LHCN-M2 (cell line): ENCODE results near the gene AVEN. TPM values are rescaled to one million over a fixed set of nuclear protein-coding genes. Genes with fewer than 3 reads are reported as not detected.

Experiments used
- DNase-seq: peaks from one replicate; pipeline ENCODE4 v3.0.0-alpha.2; 2012; ENCODE audit warnings: low read depth
- total RNA-seq: library from RNA; depleted of rRNA; stranded (reverse); fragments of >200 nt; gene quantifications from 2 replicates; pipeline ENCODE4 v1.2.3, GENCODE V29; 2014

The AVEN gene
- total RNA-seq, 1 experiment from 2014 or later = 37.8 TPM

DNA sequence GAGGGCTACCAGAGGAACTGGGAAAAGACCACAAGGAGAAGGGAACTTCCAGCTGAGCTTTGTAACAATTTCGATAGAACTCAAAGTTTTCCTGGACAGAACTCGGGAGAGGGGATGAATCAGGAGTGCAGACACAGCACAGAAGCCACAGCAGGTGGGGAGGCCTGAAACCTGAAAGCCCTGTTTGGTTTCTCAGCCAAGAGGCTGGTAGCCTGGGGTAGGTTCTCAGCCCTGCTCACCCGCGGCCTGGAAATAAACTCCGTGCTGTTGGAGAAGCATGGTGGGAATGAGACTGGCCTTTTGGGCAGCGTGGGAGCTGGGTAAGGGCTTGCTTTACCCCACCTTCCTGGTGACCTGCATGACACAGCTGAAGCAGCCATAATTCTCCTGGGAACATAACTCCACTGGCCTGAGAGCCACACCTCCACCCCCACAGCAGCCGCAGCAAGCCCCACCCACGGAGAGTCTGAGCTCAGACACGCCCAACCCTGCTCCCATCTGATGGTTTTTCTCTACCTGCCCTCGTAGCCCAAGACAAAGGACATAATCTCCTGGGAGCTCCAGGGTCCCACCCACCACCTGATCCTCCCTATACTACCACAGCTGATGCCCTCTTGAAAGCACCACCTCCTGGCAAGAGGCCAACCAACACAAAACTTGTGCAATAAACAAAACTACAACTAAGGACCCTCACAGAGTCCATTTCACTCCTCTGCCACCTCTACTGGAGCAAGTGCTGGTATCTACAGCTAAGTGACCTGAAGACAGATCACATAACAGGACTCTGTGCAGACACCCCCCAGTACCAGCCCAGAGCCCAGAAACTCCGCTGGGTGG, 123.2 kb downstream of the AVEN start:
- no peak for DNase-seq

- DNase-seq = peak; percentile 40
Observed at GRCh38 chr15:33913459-33913858, 125.5 kb downstream of the AVEN start.

DNA sequence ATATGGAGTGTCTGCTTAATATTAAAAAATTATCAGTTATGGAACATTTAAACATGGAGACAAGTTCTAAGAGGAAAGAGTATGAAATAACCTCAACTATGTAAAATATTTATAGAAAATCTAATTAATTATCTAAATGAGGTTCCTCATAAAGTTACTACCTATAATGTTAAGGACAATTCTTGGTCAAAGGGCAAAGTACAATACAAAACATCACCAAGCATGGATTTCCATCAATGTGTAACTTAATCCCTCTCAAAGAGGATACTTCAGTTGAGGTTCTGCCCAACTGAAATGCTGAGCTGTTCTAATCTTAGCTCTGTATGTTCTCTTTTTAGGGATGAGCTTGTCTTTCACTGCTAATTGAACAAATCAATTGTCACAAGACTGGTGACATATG, 126.7 kb downstream of the AVEN start:
- no peak for DNase-seq

DNA sequence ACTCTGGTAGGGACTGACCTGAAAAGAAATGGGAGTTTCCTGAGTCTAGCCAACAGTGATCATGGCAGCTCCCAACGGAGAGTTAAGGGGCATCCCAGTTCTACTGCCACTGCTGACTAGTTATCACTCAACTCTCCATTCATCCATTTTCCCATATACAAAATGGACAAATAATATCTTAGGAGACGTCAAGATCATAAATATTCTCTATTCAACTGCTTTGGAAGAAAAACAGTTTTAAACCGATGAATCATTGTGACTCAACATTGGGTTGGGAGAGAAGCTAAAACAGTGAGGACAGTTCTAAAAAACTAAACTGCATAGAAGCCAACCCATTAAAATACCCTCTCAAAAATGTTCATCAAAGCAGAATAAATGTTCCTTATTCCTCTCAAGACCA, 128.3 kb downstream of the AVEN start:
- DNase-seq = peak; percentile 73

GRCh38 chr15:33908406-33908805, 130.6 kb downstream of the AVEN start:
- DNase-seq = peak; percentile 60

DNA sequence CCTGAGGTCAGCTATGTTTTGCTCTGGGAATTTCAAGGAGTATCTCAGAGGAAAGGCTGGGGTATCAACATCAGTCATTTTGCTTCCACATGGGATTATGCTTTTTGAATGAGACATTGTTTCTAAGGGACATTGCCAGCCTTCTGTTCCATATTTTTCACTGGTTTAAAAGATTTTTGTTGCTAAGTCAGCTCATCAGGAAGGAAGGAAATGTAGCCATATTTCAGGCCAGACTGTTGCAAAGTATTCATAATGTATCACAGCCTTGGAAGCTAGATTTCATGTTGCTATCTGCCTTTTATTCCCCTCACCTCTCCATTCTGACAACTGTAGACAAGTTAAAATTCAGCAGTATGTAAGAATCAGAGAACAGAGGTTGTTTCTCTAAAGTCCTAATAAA, 131.7 kb downstream of the AVEN start:
- DNase-seq = no peak

DNA sequence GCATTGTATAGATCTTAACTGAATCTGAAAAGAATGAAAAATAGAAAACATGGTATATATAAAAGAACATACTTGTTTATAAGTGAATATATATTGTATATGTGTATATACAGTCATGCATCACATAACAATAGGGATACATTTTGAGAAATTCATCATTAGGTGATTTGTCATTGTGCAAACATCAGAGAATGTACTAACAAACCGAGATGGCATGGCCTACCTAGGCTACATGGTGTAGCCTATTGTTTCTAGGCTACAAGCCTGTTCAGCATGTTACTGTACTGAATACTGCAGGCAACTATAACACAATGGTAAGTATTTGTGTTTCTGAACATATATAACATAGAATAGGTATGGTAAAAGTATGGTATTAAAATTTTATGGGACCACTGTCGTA, 135.3 kb downstream of the AVEN start:
- DNase-seq = no peak

- DNase-seq = no peak
Observed at GRCh38 chr15:33902043-33902442, 137.0 kb downstream of the AVEN start.

DNA sequence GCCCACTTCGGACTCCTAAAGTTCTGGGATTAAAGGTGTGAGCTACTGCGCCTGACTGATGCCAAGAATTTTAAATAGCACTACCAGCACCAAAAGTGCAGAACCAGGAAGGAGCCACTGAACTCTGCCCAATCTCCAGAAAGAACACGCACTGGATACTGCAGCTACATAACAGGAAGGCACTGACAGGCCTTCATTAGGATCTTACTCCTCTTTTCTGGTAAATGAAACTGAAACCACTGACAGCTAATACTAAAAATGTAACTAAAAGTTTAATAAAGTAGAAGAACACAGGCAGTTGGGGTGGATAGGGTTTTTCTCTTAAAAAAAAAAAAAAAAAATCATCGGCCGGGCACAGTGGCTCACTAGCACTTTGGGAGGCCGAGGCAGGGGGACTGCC, 144.8 kb downstream of the AVEN start:
- no peak for DNase-seq

GRCh38 chr15:33888176-33888575, 150.8 kb downstream of the AVEN start:
- DNase-seq = no peak

DNA sequence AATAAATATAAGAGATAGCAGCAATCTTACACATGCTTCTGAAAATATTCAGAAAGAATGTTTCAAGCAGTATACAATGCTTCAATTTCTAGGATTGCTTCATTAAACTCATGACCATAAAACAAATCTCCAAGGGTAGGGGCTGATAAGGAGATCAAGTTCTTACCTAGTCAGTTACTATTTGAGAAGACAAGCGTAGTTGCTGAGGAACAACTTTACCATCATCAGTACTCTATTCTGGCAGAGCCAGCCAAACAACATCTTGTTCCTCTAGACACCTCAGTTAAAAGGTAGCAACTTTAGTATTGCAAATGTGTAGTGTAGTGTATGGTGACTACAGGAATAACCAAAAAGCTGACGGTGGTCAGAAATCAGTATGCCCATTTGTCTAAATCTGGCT, 156.1 kb downstream of the AVEN start:
- no peak for DNase-seq

DNA sequence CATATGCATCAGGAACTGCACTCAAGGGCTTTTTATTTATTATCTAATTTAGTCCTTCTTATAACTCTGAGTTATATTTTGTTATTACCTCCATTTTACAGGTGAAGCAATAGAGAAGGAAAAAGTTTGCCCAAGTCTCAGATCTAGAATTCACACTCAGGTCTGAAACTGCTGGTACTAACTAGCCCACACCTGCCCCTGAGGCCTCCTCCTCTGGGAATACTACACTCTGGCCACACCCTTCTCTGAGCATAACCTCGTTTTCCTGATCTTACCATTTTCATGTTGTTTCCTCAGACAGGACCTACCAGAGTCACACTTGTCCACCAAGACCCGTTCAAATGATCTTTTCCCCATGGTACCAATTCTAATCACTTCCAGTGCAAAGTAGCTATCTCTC, 164.8 kb downstream of the AVEN start:
- DNase-seq = no peak

DNA sequence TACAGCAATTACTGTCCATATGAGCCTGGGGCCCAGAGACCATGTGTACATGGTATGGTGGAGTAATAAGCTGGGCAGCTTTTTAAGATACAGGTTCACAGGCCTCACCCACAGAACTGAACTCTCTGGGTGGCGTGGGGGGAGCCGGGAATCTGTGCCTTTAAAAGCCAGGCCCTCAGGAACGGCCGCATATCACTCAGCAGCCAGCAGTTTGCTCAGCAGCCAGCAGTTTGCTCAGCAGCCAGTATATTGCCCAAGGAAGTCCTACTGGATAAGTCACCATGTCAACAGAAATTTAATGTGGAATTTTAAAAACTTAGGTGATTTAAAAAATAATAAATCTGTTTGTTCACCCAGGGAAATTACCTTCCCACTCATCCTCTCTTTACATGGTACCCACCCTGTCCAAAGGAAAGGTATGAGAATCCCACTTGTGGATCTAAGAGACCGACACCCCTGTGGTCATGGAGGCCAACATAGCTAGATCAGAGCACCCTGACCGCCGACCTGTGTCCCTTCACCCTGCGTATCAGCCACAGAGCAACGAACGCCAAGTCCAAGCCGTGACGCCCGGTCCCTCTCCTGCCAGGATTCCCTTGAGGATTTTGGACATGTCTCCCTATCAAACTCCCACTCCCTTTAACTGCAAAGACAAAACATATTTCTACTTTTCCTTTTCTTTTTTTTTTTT, 166.4 kb downstream of the AVEN start:
- no peak for DNase-seq

DNA sequence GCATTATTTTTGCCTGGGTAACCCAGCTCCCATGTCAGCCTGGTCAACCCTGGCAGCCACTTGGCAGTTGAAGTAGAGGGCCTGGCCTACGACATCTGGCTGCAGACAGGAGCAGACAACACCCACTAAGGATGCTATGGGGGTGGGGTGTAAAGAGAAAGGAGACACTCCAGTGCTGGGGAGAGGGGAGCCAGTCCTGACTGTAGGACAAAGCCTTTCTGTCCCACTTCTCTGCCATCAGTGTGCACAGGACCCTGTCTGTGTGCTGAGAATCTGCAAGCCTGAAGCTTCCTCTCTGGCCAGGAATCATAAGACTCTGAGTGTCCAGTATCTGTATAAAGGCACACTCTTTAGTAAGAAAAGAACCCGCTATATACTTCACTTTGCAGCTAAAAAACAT, 167.0 kb downstream of the AVEN start:
- no peak for DNase-seq

DNA sequence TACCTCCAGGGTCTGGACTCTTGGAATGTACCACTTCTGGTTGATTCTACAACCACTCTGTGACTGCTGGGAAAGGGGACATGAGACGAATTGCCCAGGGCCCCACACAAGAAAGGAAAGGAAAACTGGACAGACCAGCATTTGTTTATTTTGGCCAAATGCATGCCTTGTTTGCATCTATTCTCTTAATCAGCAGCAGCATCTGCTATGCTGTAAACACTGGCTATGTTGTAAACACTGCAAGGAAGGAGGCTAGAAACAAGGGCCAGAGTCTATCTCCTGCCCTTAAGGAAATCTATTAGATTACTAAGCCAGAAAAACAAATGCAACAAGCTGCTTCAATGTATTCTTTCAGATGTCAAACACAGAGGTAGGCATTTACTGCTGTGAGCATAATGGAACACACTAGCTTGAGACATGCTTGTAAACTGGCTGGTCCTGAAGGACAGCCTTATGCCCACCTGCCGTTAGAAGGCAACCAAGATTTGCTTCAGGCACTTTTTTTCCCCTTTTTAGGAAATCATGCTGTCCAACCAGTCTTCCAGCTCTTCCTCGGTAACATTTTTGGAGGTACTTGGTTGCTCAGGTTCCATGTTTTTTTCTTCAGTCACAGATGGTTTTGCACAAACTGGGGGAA, 172.8 kb downstream of the AVEN start:
- no peak for DNase-seq

DNA sequence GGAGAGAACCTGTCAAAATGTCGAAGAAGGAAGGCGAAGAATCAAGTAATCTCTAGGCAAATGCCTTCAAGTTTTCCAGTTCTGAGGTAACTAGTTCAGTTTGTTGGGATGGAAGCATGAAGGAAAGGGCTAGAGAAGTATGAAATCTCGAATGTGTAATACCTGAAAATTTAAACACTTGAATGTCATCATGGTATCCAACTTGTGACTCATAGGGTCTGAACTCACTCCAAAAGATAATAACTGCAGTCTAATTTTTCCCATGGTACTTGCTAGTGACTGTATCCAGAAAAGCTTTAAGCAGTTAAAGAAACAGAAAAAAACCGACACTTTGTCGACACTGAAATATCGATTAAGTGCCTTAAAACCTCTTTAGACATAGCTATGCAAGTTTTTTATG, 173.6 kb downstream of the AVEN start:
- peak; percentile 21 for DNase-seq

DNA sequence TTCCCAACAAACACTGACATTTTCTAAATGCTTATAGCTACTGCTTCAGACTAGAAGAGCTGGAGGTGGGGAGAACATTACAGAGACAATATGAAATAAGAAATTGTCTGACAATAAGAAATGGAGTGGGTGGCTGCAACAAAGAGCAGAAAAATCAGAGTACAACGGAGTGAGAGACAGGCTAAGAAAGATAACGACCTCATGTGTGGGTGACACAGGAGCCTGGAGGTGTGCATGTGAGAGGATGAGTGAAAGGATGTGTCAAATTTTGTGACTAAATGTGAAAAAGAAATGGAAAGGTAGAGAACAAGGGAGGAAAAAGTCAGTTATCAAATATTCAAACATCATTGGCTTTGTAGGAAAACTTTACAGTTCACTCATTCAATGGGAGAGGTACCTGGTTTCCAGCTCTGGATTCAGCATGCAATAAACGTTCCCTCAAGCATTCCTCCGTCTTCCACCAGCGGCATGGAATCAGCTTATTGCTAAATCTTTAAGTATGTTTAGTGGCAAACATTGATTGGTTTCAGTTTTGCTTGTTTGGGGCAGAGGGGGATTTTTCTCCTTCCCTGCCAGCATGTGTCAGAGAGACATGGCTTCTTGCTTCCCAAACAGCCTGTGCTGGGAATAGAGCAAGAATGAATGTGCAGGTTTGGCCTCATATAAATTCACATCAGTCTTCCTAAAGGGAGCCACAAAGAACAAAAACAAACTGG, 174.5 kb downstream of the AVEN start:
- DNase-seq = no peak

DNA sequence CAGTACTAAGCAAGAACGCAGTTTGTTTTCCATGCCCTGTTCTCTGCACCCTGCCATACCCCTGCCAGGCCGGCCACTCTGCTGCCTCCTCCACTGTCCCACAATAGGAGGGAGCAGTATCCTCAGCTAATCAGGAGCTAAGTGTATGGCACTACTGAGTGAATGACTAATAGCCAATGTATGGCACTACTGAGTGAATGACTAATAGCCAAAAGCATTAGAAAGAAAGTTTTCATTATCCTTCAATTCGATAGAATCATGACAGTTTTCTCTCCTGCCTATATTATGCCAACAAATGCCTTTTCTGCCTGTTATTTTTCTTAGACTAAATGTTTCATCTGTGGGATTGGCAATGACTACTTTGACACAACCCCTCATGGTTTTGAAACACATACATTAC, 178.2 kb downstream of the AVEN start:
- DNase-seq = peak; percentile 54

DNA sequence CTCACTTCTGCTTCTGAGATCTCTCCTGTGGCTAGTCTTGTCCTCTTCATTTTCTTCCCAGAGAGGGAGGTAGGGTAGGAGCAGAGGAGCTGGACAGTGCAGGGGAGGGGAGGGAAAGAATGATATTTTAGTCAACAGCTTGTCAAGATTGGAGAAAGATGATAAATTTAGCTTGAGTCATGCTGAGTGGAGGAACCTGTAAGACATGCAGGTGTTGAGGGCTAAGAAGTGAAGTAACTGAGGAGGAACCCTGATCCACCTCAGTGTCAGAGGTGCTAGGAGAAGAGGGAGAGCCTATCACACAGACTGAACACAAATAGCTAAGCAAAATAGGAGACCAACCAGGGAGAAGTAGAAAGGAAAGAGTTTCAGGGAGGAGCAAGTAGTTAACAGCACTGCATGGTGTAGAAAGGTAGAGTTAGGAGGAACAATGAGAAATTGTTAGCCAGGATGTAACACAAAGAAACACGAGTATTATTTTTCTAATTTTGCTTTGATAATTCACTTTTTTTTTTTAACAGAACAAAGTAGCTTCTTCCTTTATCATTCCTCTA, 178.9 kb downstream of the AVEN start:
- no peak for DNase-seq

GRCh38 chr15:33858836-33859235, 180.2 kb downstream of the AVEN start:
- DNase-seq = no peak

DNA sequence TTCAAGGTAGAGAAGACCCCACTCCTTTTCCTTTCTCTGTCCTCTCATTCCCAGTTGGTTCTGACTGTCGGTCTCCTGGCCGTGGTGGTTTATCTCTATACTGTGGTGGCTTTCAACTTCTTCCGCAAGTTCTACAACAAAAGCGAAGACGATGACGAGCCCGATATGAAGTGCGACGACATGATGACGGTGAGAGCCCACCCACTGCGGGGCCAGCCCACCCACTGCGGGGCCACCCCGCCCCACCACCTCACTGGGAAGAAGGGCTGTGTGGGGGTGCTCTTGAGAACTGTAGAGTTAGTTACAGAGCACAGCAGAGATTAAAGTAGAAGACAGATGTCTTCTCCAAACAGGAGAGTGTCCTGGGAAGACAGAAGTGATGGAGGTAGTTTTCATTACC, 181.3 kb downstream of the AVEN start:
- DNase-seq = no peak

GRCh38 chr15:33852570-33852969, 186.4 kb downstream of the AVEN start:
- DNase-seq = peak; percentile 72
